H1 (cell line): ENCODE results near the gene ELOVL5. TPM values are rescaled to one million over a fixed set of nuclear protein-coding genes. Genes with fewer than 3 reads are reported as not detected.

Experiments
- CTCF ChIA-PET: fragments of 300-600 bp; sonication (Branson Sonifier 250); formaldehyde crosslinking; loops from one replicate; lab custom pipeline; 2021; ENCODE audit not compliant: partially characterized antibody; lab: Charles Lee
- POLR2A ChIA-PET: fragments of 300-600 bp; sonication (Branson Sonifier 250); formaldehyde crosslinking; loops from one replicate; lab custom pipeline; 2021; ENCODE audit warnings: inconsistent platforms; ENCODE audit not compliant: partially characterized antibody; lab: Charles Lee
- DNase-seq, 2 experiments: peaks; one replicate each; pipeline versions ENCODE4 v3.0.0 to v3.0.0-alpha.2; 2010 to 2022; ENCODE audit warnings: low spot score in 2 of 2, low read depth in 1 of 2, mixed read lengths in 1 of 2
- FAIRE-seq: peaks from 2 replicates; lab custom pipeline; 2011; peaks lifted over from hg19 to GRCh38; lab: Jason Lieb, UNC
- H2AFZ ChIP-seq: 2 replicates; pipeline ENCODE4 v1.8.1; 2012; ENCODE audit warnings: low read length, inconsistent platforms
- H2AK5ac ChIP-seq: 2 replicates; pipeline ENCODE4 v1.6.1; 2013; ENCODE audit warnings: low read depth, low read length
- H2BK120ac ChIP-seq: replicated peaks from 2 replicates; pipeline ENCODE3; 2013; ENCODE audit warnings: low read depth, low read length, inconsistent platforms
- H2BK12ac ChIP-seq: 2 replicates; pipeline ENCODE4 v1.6.1; 2013; ENCODE audit warnings: low read depth, low read length
- H2BK15ac ChIP-seq: 2 replicates; pipeline ENCODE4 v1.6.1; 2013; ENCODE audit warnings: low read length
- H2BK20ac ChIP-seq: 2 replicates; pipeline ENCODE4 v1.6.1; 2013; ENCODE audit warnings: low read length
- H2BK5ac ChIP-seq: 2 replicates; pipeline ENCODE4 v1.6.1; 2013; ENCODE audit warnings: low read depth, low read length
- H3K14ac ChIP-seq: 2 replicates; pipeline ENCODE4 v1.6.1; 2013; ENCODE audit warnings: inconsistent platforms; ENCODE audit not compliant: insufficient read length
- H3K18ac ChIP-seq: 2 replicates; pipeline ENCODE4 v1.6.1; 2013; ENCODE audit warnings: low read length; ENCODE audit errors: extremely low read depth
- H3K23ac ChIP-seq: 2 replicates; pipeline ENCODE4 v1.6.1; 2013; ENCODE audit warnings: inconsistent platforms; ENCODE audit not compliant: insufficient read length
- H3K23me2 ChIP-seq: 2 replicates; pipeline ENCODE4 v1.6.1; 2013; ENCODE audit warnings: low read depth, low read length
- H3K27ac ChIP-seq: 2 replicates; pipeline ENCODE4 v1.6.1; 2011; ENCODE audit warnings: low read depth, low read length, inconsistent platforms
- H3K27me3 ChIP-seq, 4 experiments: replicated peaks in 1 of 4; 1 replicate in 1 of 4; 2 replicates in 3 of 4; pipeline versions ENCODE4 v1.6.1 to v1.8.1; 2011 to 2013; ENCODE audit warnings: low read length in 3 of 4, mild to moderate bottlenecking in 3 of 4, inconsistent platforms in 2 of 4, mixed read lengths in 2 of 4, moderate library complexity in 1 of 4; ENCODE audit not compliant: control insufficient read depth in 3 of 4, insufficient read depth in 3 of 4; ENCODE audit errors: extremely low read depth in 1 of 4
- H3K36me3 ChIP-seq, 4 experiments: 2 replicates each; pipeline versions ENCODE4 v1.6.1 to v1.8.1; 2011 to 2013; ENCODE audit warnings: mild to moderate bottlenecking in 4 of 4, low read length in 3 of 4, moderate library complexity in 2 of 4, control low read depth in 1 of 4, inconsistent platforms in 1 of 4; ENCODE audit not compliant: insufficient read depth in 4 of 4, control insufficient read depth in 2 of 4
- H3K4ac ChIP-seq: replicated peaks from 2 replicates; pipeline ENCODE3; 2013; ENCODE audit warnings: low read length, low read depth, mixed read lengths, inconsistent platforms; ENCODE audit not compliant: insufficient read length
- H3K4me1 ChIP-seq, 4 experiments: replicated peaks in 1 of 4; 1 replicate in 1 of 4; 2 replicates in 3 of 4; pipeline versions ENCODE4 v1.6.1 to v1.8.1; 2011 to 2013; ENCODE audit warnings: low read length in 3 of 4, inconsistent platforms in 2 of 4, mixed read lengths in 1 of 4; ENCODE audit not compliant: insufficient read depth in 4 of 4, control insufficient read depth in 3 of 4
- H3K4me2 ChIP-seq, 2 experiments: 2 replicates each; pipeline versions ENCODE4 v1.6.1 to v1.8.1; 2011 to 2013; ENCODE audit warnings: low read depth in 2 of 2, low read length in 2 of 2, control low read depth in 1 of 2, inconsistent platforms in 1 of 2, mild to moderate bottlenecking in 1 of 2; ENCODE audit not compliant: insufficient read depth in 1 of 2
- H3K4me3 ChIP-seq, 4 experiments: fragments of 200-600, 300-600 bp in 1 of 4; sonication (generic), shearing (Covaris generic), sonication (Bioruptor Twin) in 1 of 4; 2 replicates each; pipeline versions ENCODE4 v1.5.1 to v1.8.1; 2011 to 2016; ENCODE audit warnings: low read length in 4 of 4, low read depth in 3 of 4, control low read depth in 2 of 4, inconsistent platforms in 2 of 4, mild to moderate bottlenecking in 2 of 4, mixed read lengths in 1 of 4, moderate library complexity in 1 of 4; ENCODE audit not compliant: insufficient read depth in 2 of 4; ENCODE audit errors: extremely low read depth in 1 of 4
- H3K56ac ChIP-seq: replicated peaks from 2 replicates; pipeline ENCODE3; 2013; ENCODE audit warnings: low read depth, mild to moderate bottlenecking, mixed read lengths, low read length, inconsistent platforms; ENCODE audit not compliant: insufficient read length
- H3K79me1 ChIP-seq: 2 replicates; pipeline ENCODE4 v1.6.1; 2013; ENCODE audit warnings: low read depth, low read length, control low read depth
- H3K79me2 ChIP-seq, 2 experiments: 2 replicates each; pipeline versions ENCODE4 v1.6.1 to v1.8.1; 2012 to 2013; ENCODE audit warnings: low read length in 2 of 2, mild to moderate bottlenecking in 2 of 2, inconsistent platforms in 1 of 2; ENCODE audit not compliant: insufficient read depth in 2 of 2, control insufficient read depth in 1 of 2
- H3K9ac ChIP-seq, 4 experiments: replicated peaks in 1 of 4; 1 replicate in 1 of 4; 2 replicates in 3 of 4; pipeline versions ENCODE4 v1.6.1 to v1.8.1; 2011 to 2013; ENCODE audit warnings: low read depth in 3 of 4, low read length in 3 of 4, control low read depth in 2 of 4, mild to moderate bottlenecking in 2 of 4, moderate library complexity in 2 of 4, inconsistent platforms in 1 of 4; ENCODE audit errors: extremely low read depth in 1 of 4
- H3K9me3 ChIP-seq, 2 experiments: 2 replicates each; pipeline versions ENCODE4 v1.6.1 to v1.8.1; 2012 to 2013; ENCODE audit warnings: mild to moderate bottlenecking in 2 of 2, moderate library complexity in 2 of 2, control low read depth in 1 of 2, inconsistent platforms in 1 of 2, low read depth in 1 of 2, low read length in 1 of 2, mixed read lengths in 1 of 2; ENCODE audit not compliant: insufficient read depth in 2 of 2
- H4K20me1 ChIP-seq, 2 experiments: replicated peaks in 1 of 2; 2 replicates each; pipeline versions ENCODE3 to v1.8.1; 2011 to 2013; ENCODE audit warnings: inconsistent platforms in 2 of 2, low read length in 2 of 2, mild to moderate bottlenecking in 1 of 2; ENCODE audit not compliant: insufficient read depth in 2 of 2, control insufficient read depth in 1 of 2
- H4K5ac ChIP-seq: 2 replicates; pipeline ENCODE4 v1.6.1; 2013; ENCODE audit warnings: low read length, low read depth, mixed read lengths, inconsistent platforms; ENCODE audit not compliant: insufficient read length
- H4K8ac ChIP-seq: 2 replicates; pipeline ENCODE4 v1.8.0; 2013; ENCODE audit warnings: mild to moderate bottlenecking, moderate library complexity, low read length, inconsistent platforms; ENCODE audit not compliant: insufficient read depth; ENCODE audit errors: extremely low read depth
- H4K91ac ChIP-seq: replicated peaks from 2 replicates; pipeline ENCODE3; 2013; ENCODE audit warnings: low read length, mixed read lengths, inconsistent platforms; ENCODE audit not compliant: insufficient read length
- BRCA1 ChIP-seq: IDR thresholded peaks from 2 replicates; pipeline ENCODE4 v1.6.1; 2012; ENCODE audit warnings: low read depth, low read length, improper control_type of control experiment
- CBX8 ChIP-seq: fragments of 300-800, 300-1000 bp; sonication (generic); IDR thresholded peaks from 2 replicates; pipeline ENCODE4 v1.7.1; 2016; ENCODE audit warnings: low read depth, low read length, borderline replicate concordance
- CHD2 ChIP-seq: IDR thresholded peaks from 2 replicates; pipeline ENCODE4 v1.6.1; 2012; ENCODE audit warnings: low read length, improper control_type of control experiment
- EGR1 ChIP-seq: IDR thresholded peaks from 2 replicates; pipeline ENCODE4 v1.6.1; 2011; ENCODE audit warnings: low read depth, low read length, borderline replicate concordance
- EP300 ChIP-seq, 2 experiments: IDR thresholded peaks; 1 replicate in 1 of 2; 2 replicates in 1 of 2; pipeline ENCODE4 v1.6.1; 2011 to 2012; ENCODE audit warnings: low read depth in 2 of 2, low read length in 2 of 2, mild to moderate bottlenecking in 2 of 2, borderline replicate concordance in 1 of 2, inconsistent platforms in 1 of 2, moderate library complexity in 1 of 2
- EZH2 ChIP-seq: fragments of 200-600 bp; sonication (generic); IDR thresholded peaks from 2 replicates; pipeline ENCODE4 v1.7.1; 2012; ENCODE audit warnings: low read depth, mild to moderate bottlenecking, moderate library complexity, low read length, inconsistent platforms; ENCODE audit not compliant: severe bottlenecking
- GABPA ChIP-seq: IDR thresholded peaks from 2 replicates; pipeline ENCODE4 v1.6.1; 2011; ENCODE audit warnings: mild to moderate bottlenecking, low read length, moderate library complexity, borderline replicate concordance; ENCODE audit not compliant: insufficient read depth
- JUN ChIP-seq: IDR thresholded peaks from 2 replicates; pipeline ENCODE4 v1.6.1; 2011; ENCODE audit warnings: low read depth, mild to moderate bottlenecking, improper control_type of control experiment, low read length
- JUND ChIP-seq: IDR thresholded peaks from 2 replicates; pipeline ENCODE4 v1.6.1; 2011; ENCODE audit warnings: mild to moderate bottlenecking, improper control_type of control experiment, low read length
- KDM4A ChIP-seq: IDR thresholded peaks from one replicate; pipeline ENCODE4 v1.7.1; 2012; ENCODE audit warnings: low read depth, mild to moderate bottlenecking, moderate library complexity, low read length, inconsistent platforms; ENCODE audit not compliant: severe bottlenecking
- RFX5 ChIP-seq: IDR thresholded peaks from 2 replicates; pipeline ENCODE4 v1.6.1; 2011; ENCODE audit warnings: low read depth, low read length, improper control_type of control experiment, borderline replicate concordance
- RXRA ChIP-seq: IDR thresholded peaks from 2 replicates; pipeline ENCODE4 v1.6.1; 2011; ENCODE audit warnings: low read depth, mild to moderate bottlenecking, low read length, moderate library complexity; ENCODE audit not compliant: insufficient read depth
- SIX5 ChIP-seq: IDR thresholded peaks from 2 replicates; pipeline ENCODE4 v1.6.1; 2011; ENCODE audit warnings: mild to moderate bottlenecking, low read depth, low read length
- SP4 ChIP-seq: IDR thresholded peaks from 2 replicates; pipeline ENCODE4 v1.6.1; 2012; ENCODE audit warnings: low read length, inconsistent platforms
- TAF1 ChIP-seq: IDR thresholded peaks from 2 replicates; pipeline ENCODE4 v1.6.1; 2011; ENCODE audit warnings: mild to moderate bottlenecking, low read depth, low read length
- WGBS, 2 experiments: shearing (Covaris generic) in 1 of 2; methylation state at CpG; one replicate each; pipeline versions ENCODE4 v1.1.6 to v1.1.7; 2013 to 2015; ENCODE audit warnings: low lambda C conversion rate in 2 of 2, mixed read lengths in 2 of 2, inconsistent platforms in 1 of 2, low coverage in 1 of 2, missing lambda C conversion rate in 1 of 2; ENCODE audit not compliant: insufficient replicate concordance in 2 of 2, insufficient coverage in 1 of 2, insufficient read length in 1 of 2; ENCODE audit errors: extremely low coverage in 1 of 2, missing lambda C conversion rate in 1 of 2; 5-methylcytosine and 5-hydroxymethylcytosine counted together
- polyA plus RNA-seq, 7 experiments: library from polyadenylated mRNA; depleted of rRNA in 3 of 7; stranded (reverse) in 5 of 7; unstranded in 2 of 7; fragments of >200 nt in 5 of 7; fragments of 200-250 nt in 2 of 7; gene quantifications; 1 replicate in 5 of 7; 2 replicates in 1 of 7; 4 replicates in 1 of 7; pipeline versions ENCODE4 v1.2.1 to v1.2.3, GENCODE V29; 2011 to 2013; ENCODE audit warnings: missing spikeins in 2 of 7, mixed read lengths in 2 of 7
- total RNA-seq: library from RNA; stranded (reverse); fragmentation: NEBNext Ultra II Directional; extraction: Animal tissue kit (Norgen Biotek cat#: 25700); gene quantifications from 2 replicates; pipeline ENCODE4 v1.2.1, GENCODE V29; 2021

The ELOVL5 gene
- total and polyA plus RNA-seq, 2 of the 8 experiments (the other 6 are each of a cell fraction or from before 2014, with no cell fraction given) = 113 to 156 TPM

- peaks cover 0 to 26% (median 11%) of the 10 kb centered on the region in 4 experiments; a peak in 5 of 8 replicates for H3K36me3 ChIP-seq
- H3K9ac ChIP-seq = no peak overlapping the region
- H3K9me3 ChIP-seq = 0 out of 4 replicates have a peak, but pooled peaks cover 0 to 2% of the 10 kb centered on the region in 2 experiments
- H3K4me2 ChIP-seq = no peak overlapping the region
- DNase-seq = no peak
- no peaks in the 10 kb centered on the region for H3K79me2 ChIP-seq
- no peak overlapping the region for H3K23ac ChIP-seq
- no peaks in the 10 kb centered on the region for H3K79me1 ChIP-seq
- no peak overlapping the region for H4K91ac ChIP-seq
- H2AK5ac ChIP-seq = no peak overlapping the region
- no peaks in the 10 kb centered on the region for H4K20me1 ChIP-seq
- no peak overlapping the region for H2BK5ac ChIP-seq
- no peaks in the 10 kb centered on the region for H3K23me2 ChIP-seq
- H3K18ac ChIP-seq = no peak overlapping the region
- no peak for FAIRE-seq
- no peak overlapping the region for H3K14ac ChIP-seq
- no peak overlapping the region for H3K4ac ChIP-seq
- no peak overlapping the region for H4K8ac ChIP-seq
- no peak overlapping the region for H3K56ac ChIP-seq
- no peaks in the 10 kb centered on the region for H3K4me1 ChIP-seq
- H2BK15ac ChIP-seq = no peak overlapping the region
- no peak overlapping the region for H4K5ac ChIP-seq
- no peak overlapping the region for H2BK120ac ChIP-seq
- ChIA-PET POLR2A (no interaction called here), CTCF (interaction anchor here (0.9 to 4.2 kb wide), 7 partner anchors 8 to 227 kb away, joined by 3 to 26 read pairs (median 3); no protein-coding TSS in a partner anchor)
- H3K27me3 ChIP-seq = no peaks in the 10 kb centered on the region
- no peak overlapping the region for H3K27ac ChIP-seq
- no peak overlapping the region for H3K4me3 ChIP-seq
- no peak overlapping the region for H2BK12ac ChIP-seq
- H2BK20ac ChIP-seq = no peak overlapping the region
- 88% methylated on average over 5 of the region's 5 CpGs; no CpG with 5 or more reads in 1 of the 2 experiments for WGBS, 2 experiments
- H2AFZ ChIP-seq = no peak overlapping the region
- TF ChIP-seq TAF1 (no peak), EZH2 (no peak), RFX5 (no peak), CBX8 (no peak), BRCA1 (no peak), JUN (no peak), KDM4A (no peak), SP4 (no peak), CHD2 (no peak), JUND (no peak), GABPA (no peak), SIX5 (no peak), EP300 (IDR thresholded peaks at IDR 0.05; ENCODE audit: borderline replicate concordance in 1 of 2, low read depth in 2 of 2, low read length in 2 of 2) (no peak), EGR1 (no peak), RXRA (no peak)
Measured at GRCh38 chr6:53258774-53259155, 90.0 kb downstream of the ELOVL5 start.
